Dermis lymphatic vessel endothelial cell (primary cell): ENCODE results near the gene TAF11L5. TPM values are rescaled to one million over a fixed set of nuclear protein-coding genes. Genes with fewer than 3 reads are reported as not detected.

Experiments
- total RNA-seq: library from RNA; depleted of rRNA; stranded (reverse); fragments of >200 nt; gene quantifications from 2 replicates; pipeline ENCODE4 v1.2.1, GENCODE V29; 2014

TAF11L5 gene
- not detected in 2 replicates for total RNA-seq

GRCh38 chr5:17524935-17525334 is at the start of gene TAF11L5:
Gene TAF11L5 (plus strand): TSS chr5:17525235.

GRCh38 chr5:17497931-17498330 is 27.1 kb upstream of the TAF11L5 start, which contains the start of gene TAF11L2:
Gene TAF11L2 (plus strand): TSS chr5:17498231.

GRCh38 chr5:17518067-17518466 is 7.0 kb upstream of the TAF11L5 start, which contains the start of gene TAF11L3:
Gene TAF11L3 (plus strand): TSS chr5:17518367.

GRCh38 chr5:17521501-17521900 is 3.5 kb upstream of the TAF11L5 start, which contains the start of gene TAF11L4:
Gene TAF11L4 (plus strand): TSS chr5:17521801.

GRCh38 chr5:17528369-17528768 is 3.3 kb downstream of the TAF11L5 start, which contains the start of gene TAF11L6:
Gene TAF11L6 (plus strand): TSS chr5:17528669.

Other genes with a start within 250 kb of the TAF11L5 start
- not detected in 2 replicates for gene TAF11L2, start 27.0 kb upstream of the TAF11L5 start, total RNA-seq
- gene TAF11L3, start 6.9 kb upstream of the TAF11L5 start, total RNA-seq = not detected in 2 replicates
- not detected in 2 replicates for gene TAF11L4, start 3.4 kb upstream of the TAF11L5 start, total RNA-seq
- not detected in 2 replicates for gene TAF11L6, start 3.4 kb downstream of the TAF11L5 start, total RNA-seq
- gene TAF11L7, start 60.5 kb downstream of the TAF11L5 start, total RNA-seq = not detected in 2 replicates
- gene TAF11L8, start 65.7 kb downstream of the TAF11L5 start, total RNA-seq = not detected in 2 replicates
- not detected in 2 replicates for gene TAF11L9, start 69.2 kb downstream of the TAF11L5 start, total RNA-seq
- not detected in 2 replicates for gene TAF11L10, start 72.6 kb downstream of the TAF11L5 start, total RNA-seq
- gene TAF11L11, start 78.9 kb downstream of the TAF11L5 start, total RNA-seq = not detected in 2 replicates
- not detected in 2 replicates for gene TAF11L12, start 85.2 kb downstream of the TAF11L5 start, total RNA-seq
- not detected in 2 replicates for gene TAF11L13, start 106.9 kb downstream of the TAF11L5 start, total RNA-seq
- not detected in 2 replicates for gene TAF11L14, start 109.2 kb downstream of the TAF11L5 start, total RNA-seq